Tibial artery (tissue), 4 donors: Measurements from ENCODE around the gene CALHM4.

Experiments used
- DNase-seq, 2 donors: peaks; one replicate each; pipeline ENCODE4 v3.0.0-alpha.2; 2019
- H3K27ac ChIP-seq, 2 donors: fragments of 200-600 bp; sonication (generic) in 1 of 2; 1 replicate in 1 of 2; 2 replicates in 1 of 2; pipeline ENCODE4 v1.5.1; 2018 to 2019; ENCODE audit warnings: mild to moderate bottlenecking in 1 of 2
- H3K27me3 ChIP-seq, 2 donors: fragments of 200-600 bp; sonication (generic) in 1 of 2; one replicate each; pipeline versions ENCODE4 v1.5.1 to v1.6.0; 2016 to 2019
- H3K36me3 ChIP-seq, 3 donors: fragments of 200-600 bp; sonication (generic) in 2 of 3; one replicate each; pipeline ENCODE4 v1.5.1; 2016 to 2019; ENCODE audit warnings: mild to moderate bottlenecking in 2 of 3
- H3K4me1 ChIP-seq, 4 donors: fragments of 200-600 bp; sonication (generic) in 2 of 4; 1 replicate in 3 of 4; 2 replicates in 1 of 4; pipeline ENCODE4 v1.5.1; 2016 to 2019
- H3K4me3 ChIP-seq, 2 donors: fragments of 200-600 bp; sonication (generic) in 1 of 2; 1 replicate in 1 of 2; 2 replicates in 1 of 2; pipeline ENCODE4 v1.5.1; 2018 to 2019; ENCODE audit warnings: mild to moderate bottlenecking in 2 of 2
- H3K9me3 ChIP-seq, 3 donors: fragments of 200-600 bp; sonication (generic) in 1 of 3; one replicate each; pipeline ENCODE4 v1.5.1; 2016 to 2019
- intact Hi-C: fragments of 100-400 bp; cut with DNase I; formaldehyde crosslinking; loops from one replicate; pipeline ENCODE4 v1.15.0; 2023; ENCODE audit warnings: low total_unique reads
- TF ChIP-seq, protein P1 (sequence below), 2 experiments: fragments of 200-600 bp in 1 of 2; fragments of 450-650 bp in 1 of 2; IDR thresholded peaks; one replicate each; pipeline ENCODE4 v1.5.1; 2017 to 2019; ENCODE audit warnings: antibody characterized with exemption in 2 of 2, mild to moderate bottlenecking in 1 of 2, moderate library complexity in 1 of 2

CALHM4 gene

GRCh38 chr6:116553451-116553850 lies at the start of gene CALHM4:
Gene CALHM4 (plus strand): TSS chr6:116553751. CDS start chr6:116553794, 43 bp downstream.
- Histone ChIP-seq H3K4me1 (peaks cover 0 to 4% (median 0%) of the 10 kb centered on the region in 4 donors), H3K27ac (no peak within 1 kb of the TSS), H3K36me3 (no peaks in the 10 kb centered on the region), H3K27me3 (no peaks in the 10 kb centered on the region), H3K4me3 (no peak within 1 kb of the TSS), H3K9me3 (no peaks in the 10 kb centered on the region)
- TF ChIP-seq, protein P1, sequence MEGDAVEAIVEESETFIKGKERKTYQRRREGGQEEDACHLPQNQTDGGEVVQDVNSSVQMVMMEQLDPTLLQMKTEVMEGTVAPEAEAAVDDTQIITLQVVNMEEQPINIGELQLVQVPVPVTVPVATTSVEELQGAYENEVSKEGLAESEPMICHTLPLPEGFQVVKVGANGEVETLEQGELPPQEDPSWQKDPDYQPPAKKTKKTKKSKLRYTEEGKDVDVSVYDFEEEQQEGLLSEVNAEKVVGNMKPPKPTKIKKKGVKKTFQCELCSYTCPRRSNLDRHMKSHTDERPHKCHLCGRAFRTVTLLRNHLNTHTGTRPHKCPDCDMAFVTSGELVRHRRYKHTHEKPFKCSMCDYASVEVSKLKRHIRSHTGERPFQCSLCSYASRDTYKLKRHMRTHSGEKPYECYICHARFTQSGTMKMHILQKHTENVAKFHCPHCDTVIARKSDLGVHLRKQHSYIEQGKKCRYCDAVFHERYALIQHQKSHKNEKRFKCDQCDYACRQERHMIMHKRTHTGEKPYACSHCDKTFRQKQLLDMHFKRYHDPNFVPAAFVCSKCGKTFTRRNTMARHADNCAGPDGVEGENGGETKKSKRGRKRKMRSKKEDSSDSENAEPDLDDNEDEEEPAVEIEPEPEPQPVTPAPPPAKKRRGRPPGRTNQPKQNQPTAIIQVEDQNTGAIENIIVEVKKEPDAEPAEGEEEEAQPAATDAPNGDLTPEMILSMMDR (IDR thresholded peaks at IDR 0.05), result no peak
- no peak for DNase-seq
- intact Hi-C loops, result no loop called here

DNA sequence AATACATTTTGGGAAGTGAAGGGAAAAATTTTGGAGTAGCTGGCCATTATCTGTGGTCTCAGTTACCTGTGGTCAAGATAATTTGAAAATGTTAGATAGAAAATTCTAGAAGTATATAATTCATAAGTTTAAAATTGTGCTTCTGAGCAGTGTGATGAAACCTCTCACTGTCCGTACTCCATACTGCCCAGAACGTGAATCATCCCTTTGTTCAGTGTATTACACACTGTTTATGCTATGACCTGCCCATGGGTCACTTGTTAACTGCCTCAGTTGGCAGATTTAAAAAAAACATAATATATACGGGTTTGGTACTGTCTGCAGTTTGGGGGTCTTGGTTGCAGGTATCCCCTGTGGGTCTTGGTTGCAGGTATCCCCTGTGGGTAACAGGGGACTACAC lies 46.2 kb upstream of the CALHM4 start:
- intact Hi-C loops, result no loop called here
- DNase-seq, result no peak
- Histone ChIP-seq H3K4me1 (no peaks in the 10 kb centered on the region), H3K27ac (no peak overlapping the region), H3K9me3 (no peaks in the 10 kb centered on the region), H3K27me3 (no peaks in the 10 kb centered on the region), H3K4me3 (no peak overlapping the region), H3K36me3 (no peaks in the 10 kb centered on the region)
- TF ChIP-seq, protein P1 (IDR thresholded peaks at IDR 0.05), result no peak

- Histone ChIP-seq H3K4me3 (no peak overlapping the region), H3K27ac (no peak overlapping the region), H3K36me3 (no peaks in the 10 kb centered on the region), H3K9me3 (no peaks in the 10 kb centered on the region), H3K27me3 (no peaks in the 10 kb centered on the region), H3K4me1 (peaks cover 0 to 8% (median 3%) of the 10 kb centered on the region in 4 donors)
- DNase-seq, result no peak
- TF ChIP-seq, protein P1 (IDR thresholded peaks at IDR 0.05), result no peak
- intact Hi-C loops, result no loop called here
Observed at GRCh38 chr6:116508527-116508926, 45.0 kb upstream of the CALHM4 start.

DNA sequence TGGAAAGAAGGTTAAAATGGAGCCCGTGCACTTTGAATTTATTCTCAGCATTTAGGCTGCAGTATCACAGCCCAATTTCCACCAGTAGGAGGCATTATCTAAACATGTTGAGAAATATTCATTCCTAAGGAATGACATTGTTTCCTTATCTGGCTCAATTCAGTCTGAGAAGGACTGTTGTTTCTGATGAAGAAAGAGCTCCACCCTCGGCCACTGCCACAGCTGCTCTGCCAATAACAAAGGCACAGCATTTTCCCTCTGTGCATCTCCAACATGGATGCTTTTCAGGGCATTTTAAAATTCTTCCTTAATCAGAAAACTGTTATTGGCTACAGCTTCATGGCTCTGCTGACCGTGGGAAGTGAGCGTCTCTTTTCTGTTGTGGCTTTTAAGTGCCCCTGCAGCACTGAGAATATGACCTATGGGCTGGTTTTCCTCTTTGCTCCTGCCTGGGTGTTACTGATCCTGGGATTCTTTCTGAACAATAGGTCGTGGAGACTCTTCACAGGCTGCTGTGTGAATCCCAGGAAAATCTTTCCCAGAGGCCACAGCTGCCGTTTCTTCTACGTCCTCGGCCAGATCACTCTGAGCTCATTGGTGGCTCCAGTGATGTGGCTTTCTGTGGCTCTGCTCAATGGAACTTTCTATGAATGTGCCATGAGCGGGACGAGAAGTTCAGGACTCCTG lies 42.0 kb upstream of the CALHM4 start, which contains the start of gene CALHM5:
TSS of gene CALHM5 (plus strand) at position 216 of the 687 bp plus-strand sequence. CDS start at position 274, 58 bp downstream.
- H3K27me3 ChIP-seq, result no peaks in the 10 kb centered on the region
- peak within 1 kb of the TSS; percentile 55 to 63 for H3K4me3 ChIP-seq
- H3K4me1 ChIP-seq, result peaks cover 0 to 28% (median 6%) of the 10 kb centered on the region in 4 donors
- TF ChIP-seq, protein P1 (IDR thresholded peaks at IDR 0.05), result peak; percentile 72 to 79
- peak; percentile 55 to 74 for DNase-seq
- peaks cover 6 to 9% (median 7%) of the 10 kb centered on the region in 3 donors for H3K36me3 ChIP-seq
- no peaks in the 10 kb centered on the region for H3K9me3 ChIP-seq
- peak within 1 kb of the TSS; percentile 83 to 92 for H3K27ac ChIP-seq
- intact Hi-C loops, result loop anchor here (10.0 kb wide), 1 partner anchor 137 kb away; the partner anchor contains the start of gene DSE

GRCh38 chr6:116512111-116512559 lies 41.4 kb upstream of the CALHM4 start:
- H3K27me3 ChIP-seq, result no peaks in the 10 kb centered on the region
- no peak for DNase-seq
- H3K4me3 ChIP-seq, result peak overlapping the region; percentile 55 to 63
- peaks cover 0 to 28% (median 6%) of the 10 kb centered on the region in 4 donors for H3K4me1 ChIP-seq
- TF ChIP-seq, protein P1 (IDR thresholded peaks at IDR 0.05), result no peak
- peaks cover 7 to 15% (median 11%) of the 10 kb centered on the region in 3 donors for H3K36me3 ChIP-seq
- H3K27ac ChIP-seq, result peak overlapping the region; percentile 83 to 92
- intact Hi-C loops, result loop anchor here (10.0 kb wide), 1 partner anchor 137 kb away; the partner anchor contains the start of gene DSE
- H3K9me3 ChIP-seq, result no peaks in the 10 kb centered on the region
